Neural cell (in vitro differentiated cells): ENCODE measurements around the gene CTDP1. TPM values are rescaled to one million over a fixed set of nuclear protein-coding genes. Genes with fewer than 3 reads are reported as not detected.

Source experiments
- H2AFZ ChIP-seq: fragments of 200-600, 300-800 bp; sonication (generic), shearing (Covaris generic); 2 replicates; pipeline ENCODE4 v1.6.0; 2014; ENCODE audit warnings: low read depth, mild to moderate bottlenecking, antibody characterized with exemption, low read length, moderate library complexity
- H3F3A ChIP-seq: fragments of 200-600 bp; shearing (Covaris generic); 2 replicates; pipeline ENCODE4 v1.6.1; 2016; ENCODE audit warnings: mild to moderate bottlenecking, moderate library complexity, mixed read lengths, antibody characterized with exemption, low read length; ENCODE audit not compliant: insufficient read depth, poor library complexity, severe bottlenecking
- H3K27ac ChIP-seq: fragments of 200-600, 300-800 bp; sonication (generic), shearing (Covaris generic); 2 replicates; pipeline ENCODE4 v1.5.1; 2014; ENCODE audit warnings: mild to moderate bottlenecking, low read length, moderate library complexity
- H3K27me3 ChIP-seq: fragments of 300-800, 200-600 bp; sonication (generic), shearing (Covaris generic); 2 replicates; pipeline ENCODE4 v1.6.0; 2014; ENCODE audit warnings: mild to moderate bottlenecking, low read depth, low read length, moderate library complexity; ENCODE audit not compliant: insufficient read depth
- H3K36me3 ChIP-seq: fragments of 300-800, 200-600 bp; sonication (generic), shearing (Covaris generic); 2 replicates; pipeline ENCODE4 v1.5.1; 2014; ENCODE audit warnings: mild to moderate bottlenecking, antibody characterized with exemption, low read length, moderate library complexity; ENCODE audit not compliant: insufficient read depth
- H3K4me2 ChIP-seq: fragments of 300-800, 200-600 bp; sonication (generic), shearing (Covaris generic); 2 replicates; pipeline ENCODE4 v1.6.0; 2014; ENCODE audit warnings: mild to moderate bottlenecking, low read length
- H3K4me3 ChIP-seq: fragments of 300-800, 200-600 bp; sonication (generic), shearing (Covaris generic); 2 replicates; pipeline ENCODE4 v1.5.1; 2014; ENCODE audit warnings: mild to moderate bottlenecking, low read length, moderate library complexity
- H3K79me2 ChIP-seq: fragments of 200-600 bp; shearing (Covaris generic); replicated peaks from 2 replicates; pipeline ENCODE4 v1.6.0; 2014; ENCODE audit warnings: mild to moderate bottlenecking, low read length, moderate library complexity; ENCODE audit not compliant: insufficient read depth
- H3K9ac ChIP-seq: fragments of 300-800, 200-600 bp; sonication (generic), shearing (Covaris generic); 2 replicates; pipeline ENCODE4 v1.6.1; 2016; ENCODE audit warnings: mild to moderate bottlenecking, low read length, mixed read lengths
- H3K9me2 ChIP-seq: fragments of 200-600 bp; shearing (Covaris generic); 2 replicates; pipeline ENCODE4 v1.6.1; 2016; ENCODE audit warnings: mild to moderate bottlenecking, low read length, mixed read lengths; ENCODE audit not compliant: insufficient read depth
- H3K9me3 ChIP-seq: fragments of 200-600, 300-800 bp; sonication (generic), shearing (Covaris generic); 2 replicates; pipeline ENCODE4 v1.6.1; 2016; ENCODE audit warnings: mild to moderate bottlenecking, mixed run types, low read length, moderate library complexity, mixed read lengths
- H4K20me1 ChIP-seq: fragments of 200-600 bp; shearing (Covaris generic); 2 replicates; pipeline ENCODE4 v1.6.1; 2016; ENCODE audit warnings: mild to moderate bottlenecking, mixed run types; ENCODE audit not compliant: insufficient read depth
- CTCF ChIP-seq: fragments of 450-650 bp; IDR thresholded peaks from 2 replicates; pipeline ENCODE4 v1.5.1; 2014; ENCODE audit warnings: antibody characterized with exemption, mild to moderate bottlenecking, moderate library complexity; ENCODE audit not compliant: poor library complexity, severe bottlenecking
- EP300 ChIP-seq: fragments of 450-650 bp; conservative IDR thresholded peaks from 2 replicates; pipeline ENCODE4 v1.6.1; 2014; ENCODE audit warnings: antibody characterized with exemption, mild to moderate bottlenecking, moderate library complexity; ENCODE audit not compliant: poor library complexity, severe bottlenecking
- EZH2 ChIP-seq: fragments of 200-600, 300-800 bp; shearing (Covaris generic), sonication (generic); IDR thresholded peaks from 2 replicates; pipeline ENCODE4 v1.6.1; 2014; ENCODE audit warnings: antibody characterized with exemption, low read length, borderline replicate concordance, mild to moderate bottlenecking; ENCODE audit not compliant: insufficient read depth, poor library complexity, severe bottlenecking
- MXI1 ChIP-seq: fragments of 450-650 bp; conservative IDR thresholded peaks from 2 replicates; pipeline ENCODE4 v1.6.1; 2014; ENCODE audit warnings: antibody characterized with exemption, mild to moderate bottlenecking; ENCODE audit not compliant: poor library complexity, severe bottlenecking
- POLR2AphosphoS5 ChIP-seq: IDR thresholded peaks from 2 replicates; pipeline ENCODE4 v1.6.1; 2012
- RAD21 ChIP-seq: fragments of 450-650 bp; conservative IDR thresholded peaks from 2 replicates; pipeline ENCODE4 v1.6.1; 2014; ENCODE audit warnings: antibody characterized with exemption, mild to moderate bottlenecking, moderate library complexity
- REST ChIP-seq: IDR thresholded peaks from 2 replicates; pipeline ENCODE4 v1.6.1; 2012; ENCODE audit warnings: borderline replicate concordance
- SMC3 ChIP-seq: fragments of 450-650 bp; conservative IDR thresholded peaks from 2 replicates; pipeline ENCODE4 v1.6.1; 2014; ENCODE audit warnings: antibody characterized with exemption, mild to moderate bottlenecking, moderate library complexity; ENCODE audit not compliant: poor library complexity
- TAF1 ChIP-seq: IDR thresholded peaks from 2 replicates; pipeline ENCODE4 v1.6.1; 2012; ENCODE audit warnings: low read depth
- polyA plus RNA-seq: library from polyadenylated mRNA; depleted of rRNA; stranded (reverse); fragments of >200 nt; gene quantifications from 2 replicates; pipeline ENCODE4 v1.2.3, GENCODE V29; 2014

Gene CTDP1
- polyA plus RNA-seq, 1 donor from 2014 or later: 22.3 TPM

- H3K36me3 ChIP-seq: no peaks in the 10 kb centered on the region
- H3K27me3 ChIP-seq: no peaks in the 10 kb centered on the region
- no peaks in the 10 kb centered on the region for H3F3A ChIP-seq
These were observed 97.1 kb downstream of the CTDP1 start for GRCh38 chr18:79776674-79777073.

DNA sequence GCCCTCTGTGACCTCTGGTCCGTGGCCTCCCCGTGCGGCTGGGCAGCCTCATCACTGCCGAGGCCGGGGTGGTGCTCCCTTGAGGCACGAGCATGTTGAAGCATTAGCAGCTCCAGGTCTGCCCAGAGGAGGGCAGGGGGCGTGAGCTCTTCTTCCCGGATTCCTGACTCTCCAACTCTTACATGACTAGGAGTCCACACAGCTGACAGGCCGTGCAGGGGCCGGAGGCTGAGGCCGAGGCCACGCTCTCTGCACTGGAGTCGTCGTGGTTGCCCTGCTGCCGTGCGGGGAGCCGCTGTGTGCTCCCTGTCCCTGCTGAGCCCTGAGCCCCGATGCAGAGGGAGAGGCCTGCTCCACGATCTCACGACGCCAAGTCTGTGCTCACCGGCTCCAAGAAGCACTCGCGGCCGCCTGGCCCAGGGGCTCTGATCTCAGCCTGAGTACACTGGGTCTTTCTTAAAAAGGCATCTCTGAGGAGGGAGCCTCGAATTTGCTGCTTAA is 98.7 kb downstream of the CTDP1 start:
- H3K9me3 ChIP-seq: no peaks in the 10 kb centered on the region
- no peak overlapping the region for H3K4me3 ChIP-seq
- H3K79me2 ChIP-seq: no peaks in the 10 kb centered on the region
- H4K20me1 ChIP-seq: no peaks in the 10 kb centered on the region
- no peaks in the 10 kb centered on the region for H3K27me3 ChIP-seq
- no peaks in the 10 kb centered on the region for H3K9me2 ChIP-seq
- H3K9ac ChIP-seq: no peak overlapping the region
- no peak overlapping the region for H2AFZ ChIP-seq
- no peak overlapping the region for H3K27ac ChIP-seq
- no peak overlapping the region for H3K4me2 ChIP-seq
- H3K36me3 ChIP-seq: no peaks in the 10 kb centered on the region
- no peaks in the 10 kb centered on the region for H3F3A ChIP-seq
- TF ChIP-seq MXI1 (no peak), RAD21 (no peak), SMC3 (no peak), TAF1 (no peak), EP300 (no peak), CTCF (no peak)

More at GRCh38 chr18:79776674-79777073, 97.1 kb downstream of the CTDP1 start:
- Histone ChIP-seq H4K20me1 (no peaks in the 10 kb centered on the region), H2AFZ (no peak overlapping the region), H3K4me3 (no peak overlapping the region), H3K27ac (no peak overlapping the region), H3K9ac (no peak overlapping the region), H3K9me2 (no peaks in the 10 kb centered on the region), H3K4me2 (no peak overlapping the region), H3K9me3 (no peaks in the 10 kb centered on the region), H3K79me2 (no peaks in the 10 kb centered on the region)
- no peak for TF ChIP-seq MXI1
- no peak for TF ChIP-seq POLR2AphosphoS5
- TF ChIP-seq EP300: no peak
- no peak for TF ChIP-seq TAF1
- TF ChIP-seq RAD21: no peak
- TF ChIP-seq REST: no peak
- TF ChIP-seq EZH2: no peak
- TF ChIP-seq SMC3: no peak
- TF ChIP-seq CTCF: no peak
